ENCODE measurements around the gene CRELD2.

DNA sequence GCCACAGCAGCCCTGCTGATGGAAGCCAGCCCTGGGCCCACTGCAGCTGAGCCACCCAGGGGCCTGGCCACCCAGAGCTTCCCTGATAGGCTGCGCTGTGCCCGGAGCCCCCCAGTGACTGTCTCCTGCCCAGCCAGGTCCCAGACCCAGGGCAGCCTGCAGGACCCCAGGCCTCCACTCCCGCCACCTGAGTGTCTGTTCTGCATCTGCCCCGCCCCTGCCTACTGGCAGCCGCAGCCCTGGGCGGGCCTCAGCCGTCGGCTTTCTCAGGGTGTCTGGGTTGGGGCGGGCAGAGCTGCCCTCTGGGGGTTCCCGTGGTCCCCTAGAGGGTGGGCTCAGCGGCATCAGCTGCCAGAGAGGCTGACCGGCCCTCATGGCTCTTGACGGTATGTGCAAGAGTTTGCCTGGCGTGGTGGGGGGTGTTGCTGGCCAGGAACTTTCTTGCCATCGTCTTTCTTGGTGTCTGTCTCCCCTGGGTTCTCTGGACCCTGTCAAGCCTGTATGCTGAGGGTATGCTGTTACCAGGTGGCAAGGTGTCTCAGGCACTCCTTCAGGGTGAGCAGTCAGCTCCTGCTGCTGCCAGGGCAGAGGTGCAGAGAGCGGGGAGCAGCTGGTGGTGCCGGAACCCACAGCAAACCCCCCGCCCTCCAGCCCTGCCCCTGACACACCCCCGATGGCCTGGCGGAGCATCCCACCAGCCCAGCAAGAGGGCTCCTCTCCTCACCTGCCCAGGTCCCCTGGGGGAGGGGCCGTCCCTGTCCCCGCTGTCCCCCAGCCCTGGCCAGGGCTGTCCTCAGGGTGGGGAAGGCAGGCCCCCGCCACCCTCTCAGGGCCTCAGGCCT lies 29.9 kb downstream of the CRELD2 start:
- TF ChIP-seq ARID2 (CRISPR knock-in tag; IDR thresholded peaks at IDR 0.05; ENCODE audit: borderline replicate concordance) (no peak), NFE2 (CRISPR knock-in tag; IDR thresholded peaks at IDR 0.05) (no peak), NAIF1 (CRISPR knock-in tag; IDR thresholded peaks at IDR 0.05; ENCODE audit: borderline replicate concordance) (no peak), GTF2F1 (IDR thresholded peaks at IDR 0.05; ENCODE audit: low read length) (no peak), ARNT2 (CRISPR knock-in tag; IDR thresholded peaks at IDR 0.05; ENCODE audit: low read depth) (no peak), POLR2A (IDR thresholded peaks at IDR 0.05; ENCODE audit: insufficient read depth in 1 of 2, low read depth in 2 of 2, low read length in 2 of 2) (no peak), SMAD3 (CRISPR knock-in tag; IDR thresholded peaks at IDR 0.05) (no peak), SP1 (IDR thresholded peaks at IDR 0.05) (no peak), SP1 (CRISPR knock-in tag; IDR thresholded peaks at IDR 0.05) (no peak)
- TF ChIP-seq, protein P1, sequence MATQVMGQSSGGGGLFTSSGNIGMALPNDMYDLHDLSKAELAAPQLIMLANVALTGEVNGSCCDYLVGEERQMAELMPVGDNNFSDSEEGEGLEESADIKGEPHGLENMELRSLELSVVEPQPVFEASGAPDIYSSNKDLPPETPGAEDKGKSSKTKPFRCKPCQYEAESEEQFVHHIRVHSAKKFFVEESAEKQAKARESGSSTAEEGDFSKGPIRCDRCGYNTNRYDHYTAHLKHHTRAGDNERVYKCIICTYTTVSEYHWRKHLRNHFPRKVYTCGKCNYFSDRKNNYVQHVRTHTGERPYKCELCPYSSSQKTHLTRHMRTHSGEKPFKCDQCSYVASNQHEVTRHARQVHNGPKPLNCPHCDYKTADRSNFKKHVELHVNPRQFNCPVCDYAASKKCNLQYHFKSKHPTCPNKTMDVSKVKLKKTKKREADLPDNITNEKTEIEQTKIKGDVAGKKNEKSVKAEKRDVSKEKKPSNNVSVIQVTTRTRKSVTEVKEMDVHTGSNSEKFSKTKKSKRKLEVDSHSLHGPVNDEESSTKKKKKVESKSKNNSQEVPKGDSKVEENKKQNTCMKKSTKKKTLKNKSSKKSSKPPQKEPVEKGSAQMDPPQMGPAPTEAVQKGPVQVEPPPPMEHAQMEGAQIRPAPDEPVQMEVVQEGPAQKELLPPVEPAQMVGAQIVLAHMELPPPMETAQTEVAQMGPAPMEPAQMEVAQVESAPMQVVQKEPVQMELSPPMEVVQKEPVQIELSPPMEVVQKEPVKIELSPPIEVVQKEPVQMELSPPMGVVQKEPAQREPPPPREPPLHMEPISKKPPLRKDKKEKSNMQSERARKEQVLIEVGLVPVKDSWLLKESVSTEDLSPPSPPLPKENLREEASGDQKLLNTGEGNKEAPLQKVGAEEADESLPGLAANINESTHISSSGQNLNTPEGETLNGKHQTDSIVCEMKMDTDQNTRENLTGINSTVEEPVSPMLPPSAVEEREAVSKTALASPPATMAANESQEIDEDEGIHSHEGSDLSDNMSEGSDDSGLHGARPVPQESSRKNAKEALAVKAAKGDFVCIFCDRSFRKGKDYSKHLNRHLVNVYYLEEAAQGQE (IDR thresholded peaks at IDR 0.05; ENCODE audit: borderline replicate concordance in 1 of 2, low read depth in 1 of 2, low read length in 2 of 2), result no peak

Data from HepG2 (cell line).